ENCODE data around the gene GREB1L. TPM values are rescaled to one million over a fixed set of nuclear protein-coding genes. Genes with fewer than 3 reads are reported as not detected.
A peak's percentile ranks its signal among the peaks of the same experiment; 100 is the strongest.
"Not testable (repeated sequence)": the region's sequence is repeated elsewhere in the genome, so short reads cannot be mapped to it uniquely, and the experiment has no call there.

GREB1L gene
- total and polyA plus RNA-seq, 2 donors = 0.09 to 0.50 TPM

DNA sequence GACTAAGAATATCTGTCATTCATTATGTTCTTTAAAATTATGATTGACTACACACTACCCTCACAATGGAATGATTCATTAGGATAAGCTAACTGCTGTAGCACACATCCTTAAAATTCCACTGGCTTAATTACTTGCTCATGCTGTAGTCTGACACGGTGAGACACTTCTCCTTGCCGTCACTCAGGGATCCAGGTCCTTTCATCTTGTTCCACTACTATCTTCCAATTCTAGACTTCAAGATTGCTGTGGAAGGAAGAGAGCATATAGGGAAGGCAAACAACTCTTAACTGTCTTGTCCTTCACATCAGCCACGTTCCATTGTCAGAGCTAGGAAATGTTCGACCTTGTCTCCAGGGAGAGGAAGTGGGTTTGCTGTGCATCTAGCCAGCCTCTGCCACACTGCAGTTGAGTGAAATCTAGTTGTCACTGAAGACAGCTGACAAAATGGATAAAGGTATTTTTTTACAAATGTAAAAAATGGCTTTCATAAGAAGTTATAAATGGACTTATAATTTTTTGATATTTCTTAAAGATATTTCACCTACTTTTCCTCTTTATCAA, 30.1 kb downstream of the GREB1L start:
- no peaks in the 10 kb centered on the region for H3K27me3 ChIP-seq (ENCODE audit: control insufficient read depth in 2 of 2, insufficient read depth in 1 of 2, low read length in 1 of 2)
- no peak overlapping the region for H3K4me3 ChIP-seq (ENCODE audit: low read length in 2 of 2)
- H3K4me1 ChIP-seq (ENCODE audit: control insufficient read depth in 2 of 2, insufficient read depth in 2 of 2, low read length in 2 of 2) = no peaks in the 10 kb centered on the region
- no peaks in the 10 kb centered on the region for H3K36me3 ChIP-seq (ENCODE audit: control insufficient read depth in 2 of 2, insufficient read depth in 2 of 2, low read length in 1 of 2)
- no peaks in the 10 kb centered on the region for H3K9me3 ChIP-seq (ENCODE audit: control insufficient read depth in 2 of 2, insufficient read depth in 1 of 2, low read length in 1 of 2)
- peak in 2 of 9 donors; percentile 4 for DNase-seq (ENCODE audit: low read depth in 6 of 9, low spot score in 9 of 9)
- no peak overlapping the region for H3K27ac ChIP-seq (ENCODE audit: low read depth in 1 of 2, low read length in 1 of 2)
- 57% methylated on average over 4 of the region's 4 CpGs for WGBS

DNA sequence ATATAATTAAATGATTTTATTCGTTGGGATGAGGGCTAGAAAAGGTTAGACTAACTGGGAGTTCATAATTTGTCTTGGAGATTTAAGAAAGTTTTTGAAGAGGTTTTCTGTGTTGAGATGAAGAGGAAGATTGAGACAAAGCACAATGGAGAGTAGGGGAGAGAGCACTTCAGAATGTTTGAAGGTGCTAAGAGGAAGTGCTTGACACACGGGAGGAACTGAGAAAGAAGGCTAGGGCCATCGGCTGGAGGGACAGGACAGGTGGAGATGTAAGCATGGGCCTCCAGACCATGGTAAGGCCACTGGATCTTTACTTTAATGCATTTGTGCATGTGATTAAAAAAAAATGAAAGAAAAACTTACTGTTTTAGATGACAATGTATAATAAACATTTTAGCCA, 31.5 kb downstream of the GREB1L start:
- no peak for DNase-seq (ENCODE audit: low read depth in 6 of 9, low spot score in 9 of 9)
- Histone ChIP-seq H3K36me3 (ENCODE audit: control insufficient read depth in 2 of 2, insufficient read depth in 2 of 2, low read length in 1 of 2) (no peaks in the 10 kb centered on the region), H3K4me1 (ENCODE audit: control insufficient read depth in 2 of 2, insufficient read depth in 2 of 2, low read length in 2 of 2) (no peaks in the 10 kb centered on the region), H3K4me3 (ENCODE audit: low read length in 2 of 2) (no peak overlapping the region), H3K27me3 (ENCODE audit: control insufficient read depth in 2 of 2, insufficient read depth in 1 of 2, low read length in 1 of 2) (no peaks in the 10 kb centered on the region), H3K27ac (ENCODE audit: low read depth in 1 of 2, low read length in 1 of 2) (no peak overlapping the region), H3K9me3 (ENCODE audit: control insufficient read depth in 2 of 2, insufficient read depth in 1 of 2, low read length in 1 of 2) (no peaks in the 10 kb centered on the region)
- 76% methylated on average over 3 of the region's 3 CpGs for WGBS

DNA sequence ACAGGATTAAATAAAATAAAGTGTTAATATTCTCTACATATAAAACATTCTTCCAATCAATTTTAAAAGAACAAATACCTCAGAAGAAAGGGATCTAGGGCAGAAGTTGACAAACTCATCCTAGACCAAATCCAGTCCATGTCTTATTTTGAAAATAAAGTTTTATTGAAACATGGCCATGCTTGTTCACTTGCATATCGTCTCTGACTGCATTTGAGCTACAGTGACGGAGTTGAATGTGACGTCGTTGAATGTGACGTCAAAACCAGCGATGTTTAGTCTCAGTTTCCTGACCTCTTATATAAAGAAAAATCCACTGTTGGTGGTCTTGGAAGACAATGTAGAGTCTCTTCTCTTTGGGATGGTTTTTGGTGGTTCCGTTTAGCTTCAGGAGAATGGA, 33.6 kb downstream of the GREB1L start:
- no peaks in the 10 kb centered on the region for H3K27me3 ChIP-seq (ENCODE audit: control insufficient read depth in 2 of 2, insufficient read depth in 1 of 2, low read length in 1 of 2)
- no peaks in the 10 kb centered on the region for H3K4me1 ChIP-seq (ENCODE audit: control insufficient read depth in 2 of 2, insufficient read depth in 2 of 2, low read length in 2 of 2)
- DNase-seq (ENCODE audit: low read depth in 6 of 9, low spot score in 9 of 9) = no peak
- no peaks in the 10 kb centered on the region for H3K36me3 ChIP-seq (ENCODE audit: control insufficient read depth in 2 of 2, insufficient read depth in 2 of 2, low read length in 1 of 2)
- no peak overlapping the region for H3K4me3 ChIP-seq (ENCODE audit: low read length in 2 of 2)
- H3K27ac ChIP-seq (ENCODE audit: low read depth in 1 of 2, low read length in 1 of 2) = no peak overlapping the region
- no peaks in the 10 kb centered on the region for H3K9me3 ChIP-seq (ENCODE audit: control insufficient read depth in 2 of 2, insufficient read depth in 1 of 2, low read length in 1 of 2)
- 98% methylated on average over 7 of the region's 7 CpGs for WGBS

DNA sequence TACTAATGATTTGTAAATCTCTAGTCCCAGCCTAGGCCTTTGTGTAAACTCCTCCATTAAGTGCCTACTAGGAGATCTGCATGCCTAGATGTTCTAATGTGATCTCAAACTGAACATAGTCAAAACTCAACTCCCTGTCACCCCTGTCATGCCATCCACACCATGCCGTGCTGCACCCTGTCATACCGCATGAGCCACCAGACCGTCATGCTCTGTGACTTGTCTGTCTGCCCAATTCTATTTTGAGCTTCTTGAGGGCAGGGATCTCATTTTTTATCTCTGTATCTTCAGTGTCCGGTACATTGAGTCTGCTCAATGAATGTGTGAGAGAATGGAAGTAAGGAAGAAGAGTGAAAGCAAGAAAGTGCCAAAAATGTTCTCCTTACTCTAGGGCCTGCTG, 35.5 kb downstream of the GREB1L start:
- no peak overlapping the region for H3K27ac ChIP-seq (ENCODE audit: low read depth in 1 of 2, low read length in 1 of 2)
- WGBS = 97% methylated on average over 4 of the region's 4 CpGs
- no peak for DNase-seq (ENCODE audit: low read depth in 6 of 9, low spot score in 9 of 9)
- no peaks in the 10 kb centered on the region for H3K9me3 ChIP-seq (ENCODE audit: control insufficient read depth in 2 of 2, insufficient read depth in 1 of 2, low read length in 1 of 2)
- H3K4me3 ChIP-seq (ENCODE audit: low read length in 2 of 2) = no peak overlapping the region
- no peaks in the 10 kb centered on the region for H3K4me1 ChIP-seq (ENCODE audit: control insufficient read depth in 2 of 2, insufficient read depth in 2 of 2, low read length in 2 of 2)
- H3K36me3 ChIP-seq (ENCODE audit: control insufficient read depth in 2 of 2, insufficient read depth in 2 of 2, low read length in 1 of 2) = no peaks in the 10 kb centered on the region
- H3K27me3 ChIP-seq (ENCODE audit: control insufficient read depth in 2 of 2, insufficient read depth in 1 of 2, low read length in 1 of 2) = no peaks in the 10 kb centered on the region

DNA sequence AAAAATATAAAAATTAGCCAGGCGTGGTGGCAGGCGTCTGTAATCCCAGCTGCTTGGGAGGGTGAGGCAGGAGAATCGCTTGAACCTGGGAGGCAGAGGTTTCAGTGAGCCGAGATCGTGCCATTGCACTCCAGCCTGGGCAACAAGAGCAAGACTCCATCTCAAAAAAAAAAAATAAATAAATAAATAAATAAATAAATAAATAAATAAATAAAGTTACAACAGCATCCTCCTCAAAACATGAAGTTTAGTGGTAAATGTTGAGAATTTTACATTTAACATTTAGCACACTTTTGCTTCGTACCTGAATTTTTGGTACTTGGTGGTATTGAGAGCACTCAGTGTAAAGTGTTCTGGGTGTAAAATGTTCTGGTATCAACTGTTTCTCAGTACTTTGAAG, 36.2 kb downstream of the GREB1L start:
- H3K27me3 ChIP-seq (ENCODE audit: control insufficient read depth in 2 of 2, insufficient read depth in 1 of 2, low read length in 1 of 2); H3K9me3 ChIP-seq (ENCODE audit: control insufficient read depth in 2 of 2, insufficient read depth in 1 of 2, low read length in 1 of 2); H3K27ac ChIP-seq (ENCODE audit: low read depth in 1 of 2, low read length in 1 of 2); DNase-seq (ENCODE audit: low read depth in 6 of 9, low spot score in 9 of 9); H3K4me3 ChIP-seq (ENCODE audit: low read length in 2 of 2); H3K36me3 ChIP-seq (ENCODE audit: control insufficient read depth in 2 of 2, insufficient read depth in 2 of 2, low read length in 1 of 2); H3K4me1 ChIP-seq (ENCODE audit: control insufficient read depth in 2 of 2, insufficient read depth in 2 of 2, low read length in 2 of 2): not testable (repeated sequence)
- WGBS = 90% methylated on average over 6 of the region's 6 CpGs

DNA sequence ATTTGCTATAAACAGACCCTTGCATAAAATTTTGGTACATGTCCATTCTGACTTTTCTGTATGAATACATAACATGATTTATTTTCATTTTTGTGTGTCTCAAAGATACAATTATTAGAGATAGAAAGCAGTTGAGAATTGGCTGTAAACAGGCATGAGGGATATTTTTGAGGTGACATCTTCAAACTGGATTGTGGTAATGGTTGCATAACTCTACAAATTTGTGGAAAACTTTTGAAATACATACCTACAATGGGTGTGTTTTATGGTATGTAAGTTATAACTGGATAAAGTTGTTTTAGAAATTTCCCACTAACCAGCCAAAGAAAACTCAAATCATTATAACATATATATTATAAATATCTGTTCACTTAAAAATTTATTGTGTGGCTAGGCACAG, 39.6 kb downstream of the GREB1L start:
- no peaks in the 10 kb centered on the region for H3K27me3 ChIP-seq (ENCODE audit: control insufficient read depth in 2 of 2, insufficient read depth in 1 of 2, low read length in 1 of 2)
- no peak overlapping the region for H3K4me3 ChIP-seq (ENCODE audit: low read length in 2 of 2)
- no peak for DNase-seq (ENCODE audit: low read depth in 6 of 9, low spot score in 9 of 9)
- no peaks in the 10 kb centered on the region for H3K36me3 ChIP-seq (ENCODE audit: control insufficient read depth in 2 of 2, insufficient read depth in 2 of 2, low read length in 1 of 2)
- no peaks in the 10 kb centered on the region for H3K9me3 ChIP-seq (ENCODE audit: control insufficient read depth in 2 of 2, insufficient read depth in 1 of 2, low read length in 1 of 2)
- no peak overlapping the region for H3K27ac ChIP-seq (ENCODE audit: low read depth in 1 of 2, low read length in 1 of 2)
- H3K4me1 ChIP-seq (ENCODE audit: control insufficient read depth in 2 of 2, insufficient read depth in 2 of 2, low read length in 2 of 2) = no peaks in the 10 kb centered on the region

DNA sequence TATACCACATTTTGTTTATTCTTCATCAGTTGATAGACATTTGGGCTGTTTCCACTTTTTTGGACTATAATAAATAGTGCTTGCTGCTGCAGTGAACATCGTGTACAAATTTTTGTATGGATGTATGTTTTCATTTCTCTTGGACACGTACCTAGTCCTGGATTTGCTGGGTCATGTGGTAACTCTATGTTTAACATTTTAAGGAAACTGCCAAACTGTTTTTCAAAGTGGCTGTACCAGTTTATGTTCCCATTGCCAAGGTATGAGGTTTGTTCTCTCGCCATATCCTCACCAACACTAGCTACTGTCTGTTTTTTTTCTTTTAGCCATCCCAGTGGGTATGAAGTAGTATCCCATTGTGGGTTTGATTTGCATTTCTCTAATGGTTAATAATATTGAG, 42.5 kb downstream of the GREB1L start:
- no peak for DNase-seq (ENCODE audit: low read depth in 6 of 9, low spot score in 9 of 9)
- no peaks in the 10 kb centered on the region for H3K9me3 ChIP-seq (ENCODE audit: control insufficient read depth in 2 of 2, insufficient read depth in 1 of 2, low read length in 1 of 2)
- H3K27ac ChIP-seq (ENCODE audit: low read depth in 1 of 2, low read length in 1 of 2) = no peak overlapping the region
- H3K27me3 ChIP-seq (ENCODE audit: control insufficient read depth in 2 of 2, insufficient read depth in 1 of 2, low read length in 1 of 2) = no peaks in the 10 kb centered on the region
- H3K4me3 ChIP-seq (ENCODE audit: low read length in 2 of 2) = no peak overlapping the region
- no peaks in the 10 kb centered on the region for H3K36me3 ChIP-seq (ENCODE audit: control insufficient read depth in 2 of 2, insufficient read depth in 2 of 2, low read length in 1 of 2)
- H3K4me1 ChIP-seq (ENCODE audit: control insufficient read depth in 2 of 2, insufficient read depth in 2 of 2, low read length in 2 of 2) = no peaks in the 10 kb centered on the region
- WGBS = 92% methylated on average over 3 of the region's 3 CpGs

DNA sequence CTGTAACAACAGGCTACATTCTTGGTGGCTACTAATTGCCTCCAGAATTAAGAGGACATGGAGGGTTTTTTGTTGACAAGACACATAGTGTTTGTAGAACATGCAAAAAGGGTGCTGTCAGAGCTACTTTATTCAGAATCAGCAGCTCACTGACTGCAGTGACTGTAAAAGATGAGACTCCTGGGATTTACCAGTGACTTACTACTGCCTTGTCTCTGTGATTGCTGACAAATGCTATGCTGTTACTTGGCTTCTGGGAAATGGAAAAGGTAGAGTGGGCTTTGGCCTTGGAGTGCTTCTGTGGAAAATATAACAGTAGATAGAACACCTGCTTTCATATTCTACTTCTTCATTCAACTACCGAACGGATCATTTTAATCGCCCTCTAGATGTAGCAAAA, 47.8 kb downstream of the GREB1L start:
- DNase-seq (ENCODE audit: low read depth in 6 of 9, low spot score in 9 of 9) = no peak
- Histone ChIP-seq H3K9me3 (ENCODE audit: control insufficient read depth in 2 of 2, insufficient read depth in 1 of 2, low read length in 1 of 2) (no peaks in the 10 kb centered on the region), H3K27me3 (ENCODE audit: control insufficient read depth in 2 of 2, insufficient read depth in 1 of 2, low read length in 1 of 2) (no peaks in the 10 kb centered on the region), H3K36me3 (ENCODE audit: control insufficient read depth in 2 of 2, insufficient read depth in 2 of 2, low read length in 1 of 2) (no peaks in the 10 kb centered on the region), H3K4me1 (ENCODE audit: control insufficient read depth in 2 of 2, insufficient read depth in 2 of 2, low read length in 2 of 2) (no peaks in the 10 kb centered on the region), H3K4me3 (ENCODE audit: low read length in 2 of 2) (no peak overlapping the region), H3K27ac (ENCODE audit: low read depth in 1 of 2, low read length in 1 of 2) (no peak overlapping the region)
- WGBS = 95% methylated on average over 3 of the region's 3 CpGs

DNA sequence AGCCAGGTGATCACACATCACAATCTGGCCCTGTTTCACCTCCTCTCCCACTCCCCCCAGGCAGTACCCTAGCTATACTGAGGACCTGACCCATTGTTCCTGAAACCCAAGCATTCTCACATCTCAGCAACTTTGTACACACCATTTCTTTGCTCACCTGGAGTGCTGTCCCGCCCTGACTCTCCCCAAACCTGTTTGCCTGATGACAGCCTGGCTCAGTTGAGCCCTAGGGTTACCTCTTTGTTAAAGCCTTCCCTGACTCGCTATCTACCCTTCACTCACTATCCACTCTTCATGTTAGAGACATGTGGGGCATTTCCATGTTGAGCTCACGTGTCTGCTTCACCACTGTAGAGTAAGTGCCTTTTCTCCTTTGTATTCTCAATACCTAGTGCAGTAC, 49.1 kb downstream of the GREB1L start:
- Histone ChIP-seq H3K9me3 (ENCODE audit: control insufficient read depth in 2 of 2, insufficient read depth in 1 of 2, low read length in 1 of 2) (no peaks in the 10 kb centered on the region), H3K27ac (ENCODE audit: low read depth in 1 of 2, low read length in 1 of 2) (no peak overlapping the region), H3K27me3 (ENCODE audit: control insufficient read depth in 2 of 2, insufficient read depth in 1 of 2, low read length in 1 of 2) (no peaks in the 10 kb centered on the region), H3K4me1 (ENCODE audit: control insufficient read depth in 2 of 2, insufficient read depth in 2 of 2, low read length in 2 of 2) (no peaks in the 10 kb centered on the region), H3K36me3 (ENCODE audit: control insufficient read depth in 2 of 2, insufficient read depth in 2 of 2, low read length in 1 of 2) (no peaks in the 10 kb centered on the region), H3K4me3 (ENCODE audit: low read length in 2 of 2) (no peak overlapping the region)
- no peak for DNase-seq (ENCODE audit: low read depth in 6 of 9, low spot score in 9 of 9)
- 74% methylated on average over 3 of the region's 3 CpGs for WGBS

DNA sequence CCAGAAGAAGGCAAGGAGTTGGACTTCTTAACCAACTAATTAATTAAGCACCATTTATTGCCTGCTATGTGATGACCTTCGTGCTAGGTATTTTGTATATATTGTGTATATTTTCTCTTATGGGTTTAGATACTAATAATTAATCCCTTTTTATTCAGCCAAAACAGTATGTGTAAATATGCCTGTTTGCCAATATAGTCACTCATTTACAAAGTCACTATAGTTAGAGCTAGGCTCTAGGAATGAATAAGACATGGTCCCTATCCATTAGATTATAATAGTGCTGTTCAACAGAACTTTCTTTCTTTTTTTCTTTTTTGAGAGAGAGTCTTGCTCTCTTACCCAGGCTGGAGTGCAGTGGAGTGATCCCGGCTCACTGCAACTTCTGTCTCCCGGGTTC, 51.4 kb downstream of the GREB1L start:
- H3K9me3 ChIP-seq (ENCODE audit: control insufficient read depth in 2 of 2, insufficient read depth in 1 of 2, low read length in 1 of 2) = no peaks in the 10 kb centered on the region
- H3K36me3 ChIP-seq (ENCODE audit: control insufficient read depth in 2 of 2, insufficient read depth in 2 of 2, low read length in 1 of 2) = no peaks in the 10 kb centered on the region
- WGBS = 95% methylated on average over 3 of the region's 3 CpGs
- H3K4me3 ChIP-seq (ENCODE audit: low read length in 2 of 2) = no peak overlapping the region
- DNase-seq (ENCODE audit: low read depth in 6 of 9, low spot score in 9 of 9) = no peak
- no peaks in the 10 kb centered on the region for H3K27me3 ChIP-seq (ENCODE audit: control insufficient read depth in 2 of 2, insufficient read depth in 1 of 2, low read length in 1 of 2)
- H3K4me1 ChIP-seq (ENCODE audit: control insufficient read depth in 2 of 2, insufficient read depth in 2 of 2, low read length in 2 of 2) = no peaks in the 10 kb centered on the region
- no peak overlapping the region for H3K27ac ChIP-seq (ENCODE audit: low read depth in 1 of 2, low read length in 1 of 2)

Data from thymus (tissue), 11 donors.